GM12891 (cell line): Measurements from ENCODE around the gene DYSF.

ENCODE experiments used
- DNase-seq: peaks from one replicate; pipeline ENCODE4 v3.0.0; 2011; ENCODE audit warnings: low spot score; ENCODE audit not compliant: insufficient read length
- FAIRE-seq: peaks from 2 replicates; lab custom pipeline; 2011; peaks lifted over from hg19 to GRCh38; lab: Jason Lieb, UNC
- PAX5 ChIP-seq: IDR thresholded peaks from 2 replicates; pipeline ENCODE4 v1.6.1; 2011; ENCODE audit warnings: low read length, moderate library complexity, mild to moderate bottlenecking; ENCODE audit not compliant: insufficient read depth, severe bottlenecking
- POLR2A ChIP-seq: IDR thresholded peaks from 2 replicates; pipeline ENCODE4 v1.6.1; 2011; ENCODE audit warnings: low read depth, low read length, control low read depth
- POLR2AphosphoS5 ChIP-seq: IDR thresholded peaks from 2 replicates; pipeline ENCODE4 v1.6.1; 2011; ENCODE audit warnings: low read depth, low read length, control low read depth
- POU2F2 ChIP-seq: IDR thresholded peaks from 2 replicates; pipeline ENCODE4 v1.6.1; 2011; ENCODE audit warnings: low read depth, mild to moderate bottlenecking, control low read depth, low read length, moderate library complexity
- SPI1 ChIP-seq: IDR thresholded peaks from 2 replicates; pipeline ENCODE4 v1.6.1; 2011; ENCODE audit warnings: low read depth, low read length, control low read depth
- TAF1 ChIP-seq: IDR thresholded peaks from 2 replicates; pipeline ENCODE4 v1.6.1; 2011; ENCODE audit warnings: low read depth, low read length, control low read depth

Gene DYSF

GRCh38 chr2:71664161-71664560, 210.8 kb downstream of the DYSF start:
- no peak for TF ChIP-seq POU2F2
- TF ChIP-seq PAX5, result no peak
- no peak for TF ChIP-seq TAF1
- no peak for TF ChIP-seq POLR2A
- TF ChIP-seq POLR2AphosphoS5, result no peak
- no peak for TF ChIP-seq SPI1
- FAIRE-seq (no peak), DNase-seq (no peak)

- no peak for DNase-seq
- TF ChIP-seq SPI1 (no peak), POLR2A (no peak), PAX5 (no peak), POU2F2 (no peak), POLR2AphosphoS5 (no peak), TAF1 (no peak)
- no peak for FAIRE-seq
These were observed 212.1 kb downstream of the DYSF start for GRCh38 chr2:71665168-71666093.

GRCh38 chr2:71666094-71666474, 212.7 kb downstream of the DYSF start:
- FAIRE-seq, result no peak
- no peak for DNase-seq
- TF ChIP-seq TAF1 (no peak), POLR2AphosphoS5 (no peak), POU2F2 (no peak), SPI1 (no peak), PAX5 (no peak), POLR2A (no peak)

GRCh38 chr2:71667256-71668182, 214.2 kb downstream of the DYSF start:
- TF ChIP-seq POLR2A (no peak), SPI1 (no peak), PAX5 (no peak), TAF1 (no peak)
- FAIRE-seq (no peak), DNase-seq (no peak)

GRCh38 chr2:71668326-71669057, 215.1 kb downstream of the DYSF start:
- no peak for TF ChIP-seq POU2F2
- no peak for TF ChIP-seq SPI1
- no peak for TF ChIP-seq POLR2A
- TF ChIP-seq TAF1, result no peak
- TF ChIP-seq POLR2AphosphoS5, result no peak
- TF ChIP-seq PAX5, result no peak
- no peak for DNase-seq
- no peak for FAIRE-seq

GRCh38 chr2:71669058-71669456, 215.7 kb downstream of the DYSF start:
- no peak for DNase-seq
- TF ChIP-seq TAF1, result no peak
- TF ChIP-seq POU2F2, result no peak
- TF ChIP-seq SPI1, result no peak
- TF ChIP-seq PAX5, result no peak
- no peak for TF ChIP-seq POLR2A
- TF ChIP-seq POLR2AphosphoS5, result no peak
- no peak for FAIRE-seq

GRCh38 chr2:71669628-71670429, 216.5 kb downstream of the DYSF start:
- FAIRE-seq (no peak), DNase-seq (no peak)
- TF ChIP-seq SPI1, result no peak
- TF ChIP-seq POLR2AphosphoS5, result no peak
- TF ChIP-seq POLR2A, result no peak
- TF ChIP-seq POU2F2, result no peak
- no peak for TF ChIP-seq PAX5
- no peak for TF ChIP-seq TAF1

GRCh38 chr2:71670430-71670795, 217.1 kb downstream of the DYSF start:
- TF ChIP-seq TAF1, result no peak
- TF ChIP-seq PAX5, result no peak
- no peak for TF ChIP-seq SPI1
- no peak for TF ChIP-seq POU2F2
- no peak for TF ChIP-seq POLR2A
- TF ChIP-seq POLR2AphosphoS5, result no peak
- DNase-seq (no peak), FAIRE-seq (no peak)
